Measurements from ENCODE around the gene DYNC1LI1. TPM values are rescaled to one million over a fixed set of nuclear protein-coding genes. Genes with fewer than 3 reads are reported as not detected.

DYNC1LI1 gene
- polyA plus RNA-seq, 1 donor (not counting 4 experiments of a cell fraction or from before 2014, with no cell fraction given) = 64.4 TPM

DNA sequence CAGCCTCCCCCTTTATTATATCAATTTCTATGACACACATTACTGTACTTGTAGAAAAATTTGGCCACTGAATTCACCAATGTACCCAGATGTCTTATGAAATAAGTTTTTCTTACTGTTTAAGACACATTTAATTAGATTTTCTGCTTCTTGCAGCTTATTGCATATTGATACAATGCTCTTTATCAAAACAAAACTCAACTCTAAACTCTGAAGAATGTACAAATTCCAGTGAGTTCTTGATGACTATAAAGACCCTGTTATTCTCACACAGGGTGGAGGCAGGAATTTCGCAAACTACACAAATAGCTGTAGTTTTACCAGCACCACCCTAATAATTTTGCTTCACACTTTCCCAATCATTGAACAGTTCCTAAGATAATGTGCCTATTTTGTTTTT lies 90.1 kb downstream of the DYNC1LI1 start:
- no peak overlapping the region for H3K27ac ChIP-seq (ENCODE audit: control insufficient read depth, insufficient read depth, low read length)
- H3K4me1 ChIP-seq (ENCODE audit: control insufficient read depth, extremely low read depth, insufficient read depth, low read length) = no peaks in the 10 kb centered on the region
- no peaks in the 10 kb centered on the region for H3K9me1 ChIP-seq (ENCODE audit: control insufficient read depth, extremely low read depth, insufficient read depth, low read length)
- H3K9me3 ChIP-seq (ENCODE audit: control insufficient read depth, low read depth, low read length) = no peaks in the 10 kb centered on the region
- no peak for TF ChIP-seq CTCF (optimal IDR thresholded peaks at IDR 0.05 in 1 of 3, IDR thresholded peaks at IDR 0.05 in 1 of 3, conservative IDR thresholded peaks at IDR 0.05 in 1 of 3; ENCODE audit: extremely low read depth in 1 of 3, insufficient read depth in 2 of 3, low read length in 3 of 3)
- no peak for TF ChIP-seq EZH2 (IDR thresholded peaks at IDR 0.05; ENCODE audit: low read length)
- H3K4me3 ChIP-seq (ENCODE audit: control insufficient read depth in 2 of 3, extremely low read depth in 1 of 3, insufficient read depth in 2 of 3, low read depth in 1 of 3, low read length in 3 of 3) = no peak overlapping the region
- no peaks in the 10 kb centered on the region for H4K20me1 ChIP-seq (ENCODE audit: control insufficient read depth, extremely low read depth, insufficient read depth, low read length)
- no peaks in the 10 kb centered on the region for H3K27me3 ChIP-seq (ENCODE audit: control insufficient read depth, extremely low read depth, insufficient read depth, low read length)
- dilution Hi-C loops (cut with MboI; ENCODE audit: extremely low pct_ligation_motif_present, low sequenced_read_pairs) = no loop called here
- no peak overlapping the region for H3K9ac ChIP-seq (ENCODE audit: control insufficient read depth, extremely low read depth, insufficient read depth, low read length)
- no peak overlapping the region for H3K4me2 ChIP-seq (ENCODE audit: control insufficient read depth, extremely low read depth, insufficient read depth, low read depth, low read length)
- no peaks in the 10 kb centered on the region for H3K79me2 ChIP-seq (ENCODE audit: control insufficient read depth, insufficient read depth, low read length)
- FAIRE-seq (no peak), DNase-seq (ENCODE audit: low read depth, low spot score) (no peak)
- H3K36me3 ChIP-seq (ENCODE audit: control insufficient read depth in 2 of 2, extremely low read depth in 1 of 2, insufficient read depth in 2 of 2, low read length in 2 of 2) = peaks cover 3 to 17% of the 10 kb centered on the region in 2 experiments
- no peak overlapping the region for H2AFZ ChIP-seq (ENCODE audit: control insufficient read depth, low read length)

Small RNAs within 50 kb of the gene (small RNA-seq; reads per million reads assigned to genes)
- gene MIR548AY (ENCODE audit: insufficient read length in 3 of 3, low read depth in 3 of 3, low replicate concordance in 1 of 3) = 0 to 4.7 (median 1.3) reads per million in 3 experiments

Other genes starting within 250 kb of the DYNC1LI1 start
- 27.3 to 51.8 TPM (median 47.2 TPM) in 3 replicates for gene CMTM7, start 179.0 kb downstream of the DYNC1LI1 start, polyA plus RNA-seq
- gene CMTM6, start 68.0 kb downstream of the DYNC1LI1 start, polyA plus RNA-seq = 47.7 to 85.4 TPM (median 55.4 TPM) in 3 replicates
- gene CNOT10, start 114.3 kb upstream of the DYNC1LI1 start, polyA plus RNA-seq = 20.8 to 24.2 TPM (median 21.7 TPM) in 3 replicates
- gene TRIM71, start 247.1 kb upstream of the DYNC1LI1 start, polyA plus RNA-seq = under 0.01 TPM in 1 of 3 replicates, not detected in the others